Activated CD4-positive, alpha-beta T cell treated with anti-CD3 and anti-CD28 coated beads, Interleukin-2, amount 50 U/mL, for 24 hours (primary cell): ENCODE data around the gene RGMB.

ENCODE experiments used
- DNase-seq, 2 donors: peaks; one replicate each; pipeline ENCODE4 v3.0.0-alpha.2; 2020; ENCODE audit warnings: low read depth in 1 of 2, low spot score in 1 of 2

Gene RGMB

GRCh38 chr5:98784411-98784810, 10.9 kb downstream of the RGMB start:
- DNase-seq, result no peak

GRCh38 chr5:98785244-98785643, 11.8 kb downstream of the RGMB start:
- no peak for DNase-seq

GRCh38 chr5:98786191-98786853, 12.9 kb downstream of the RGMB start:
- DNase-seq, result no peak

- no peak for DNase-seq
Measured at GRCh38 chr5:98787131-98787719, 13.8 kb downstream of the RGMB start.

GRCh38 chr5:98789029-98789428, 15.6 kb downstream of the RGMB start:
- DNase-seq, result no peak

- DNase-seq, result no peak
Measured at GRCh38 chr5:98791001-98791519, 17.6 kb downstream of the RGMB start.

GRCh38 chr5:98791898-98792580, 18.6 kb downstream of the RGMB start:
- DNase-seq, result no peak

- DNase-seq, result no peak
Measured at GRCh38 chr5:98793223-98793622, 19.8 kb downstream of the RGMB start.

GRCh38 chr5:98794001-98794400, 20.5 kb downstream of the RGMB start:
- no peak for DNase-seq

GRCh38 chr5:98794414-98795080, 21.1 kb downstream of the RGMB start:
- DNase-seq, result no peak

- no peak for DNase-seq
Measured at GRCh38 chr5:98795243-98795642, 21.8 kb downstream of the RGMB start.

- DNase-seq, result peak in 1 of 2 donors; percentile 35
Measured at GRCh38 chr5:98796197-98796972, 22.9 kb downstream of the RGMB start.

GRCh38 chr5:98798371-98798770, 24.9 kb downstream of the RGMB start:
- no peak for DNase-seq

GRCh38 chr5:98798847-98799246, 25.4 kb downstream of the RGMB start:
- DNase-seq, result no peak

- no peak for DNase-seq
Measured at GRCh38 chr5:98804066-98804465, 30.6 kb downstream of the RGMB start.

- DNase-seq, result no peak
Measured at GRCh38 chr5:98805070-98805469, 31.6 kb downstream of the RGMB start.

GRCh38 chr5:98807806-98808205, 34.3 kb downstream of the RGMB start:
- DNase-seq, result no peak

GRCh38 chr5:98810206-98810605, 36.7 kb downstream of the RGMB start:
- DNase-seq, result no peak

- no peak for DNase-seq
Measured at GRCh38 chr5:98813755-98814154, 40.3 kb downstream of the RGMB start.

- no peak for DNase-seq
Measured at GRCh38 chr5:98816582-98817222, 43.2 kb downstream of the RGMB start.
